Activated B cell treated with CpG ODN at 0.5 μM for 24 hours (primary cell): ENCODE data around the gene MVD. TPM values are rescaled to one million over a fixed set of nuclear protein-coding genes. Genes with fewer than 3 reads are reported as not detected.

Source experiments
- ATAC-seq: fragments of 200-7000 bp; cut with Tn5 transposase; one replicate; pipeline ENCODE4 v1.10.0; 2021; ENCODE audit warnings: low read depth, mild to moderate bottlenecking, moderate library complexity
- CTCF ChIA-PET: fragments of 350-600 bp; sonication (Branson Sonifier 250); formaldehyde crosslinking; loops from one replicate; lab custom pipeline; 2021; ENCODE audit warnings: antibody characterized with exemption; lab: Charles Lee
- POLR2A ChIA-PET: fragments of 350-600 bp; sonication (Branson Sonifier 250); formaldehyde crosslinking; loops from one replicate; lab custom pipeline; 2021; ENCODE audit warnings: antibody characterized with exemption; lab: Charles Lee
- DNase-seq: peaks from one replicate; pipeline ENCODE4 v3.0.0; 2022
- H3K27ac Mint-ChIP-seq: one replicate; pipeline ENCODE4 v1.8.0; 2020; ENCODE audit warnings: mixed read lengths
- H3K27me3 Mint-ChIP-seq: one replicate; pipeline ENCODE4 v1.8.0; 2021; ENCODE audit warnings: mixed read lengths
- H3K36me3 Mint-ChIP-seq: one replicate; pipeline ENCODE4 v1.8.0; 2021; ENCODE audit warnings: low read depth, mixed read lengths
- H3K4me1 Mint-ChIP-seq: one replicate; pipeline ENCODE4 v1.8.0; 2021; ENCODE audit warnings: mixed read lengths
- H3K4me3 Mint-ChIP-seq: one replicate; pipeline ENCODE4 v1.8.0; 2020; ENCODE audit warnings: mild to moderate bottlenecking, mixed read lengths
- H3K9me3 Mint-ChIP-seq: one replicate; pipeline ENCODE4 v1.8.0; 2020; ENCODE audit warnings: mixed read lengths
- intact Hi-C: fragments of 100-400 bp; cut with micrococcal nuclease; formaldehyde crosslinking; loops from one replicate; pipeline ENCODE4 v1.15.1; 2024
- total RNA-seq: library from RNA; stranded (reverse); gene quantifications from 2 replicates; pipeline ENCODE4 v1.2.3, GENCODE V29; 2022
- TF ChIP-seq, protein P1 (sequence below): fragments of 200-600 bp; IDR thresholded peaks from one replicate; pipeline ENCODE4 v1.8.0; 2022; ENCODE audit warnings: antibody characterized with exemption, mild to moderate bottlenecking

The MVD gene
- total RNA-seq, 1 donor from 2014 or later: 140 TPM

GRCh38 chr16:88677721-88678120, 14.8 kb upstream of the MVD start:
- ChIA-PET CTCF (no interaction called here), POLR2A (no interaction called here)
- H3K4me1 Mint-ChIP-seq: peaks cover 21% of the 10 kb centered on the region
- no peaks in the 10 kb centered on the region for H3K9me3 Mint-ChIP-seq
- ATAC-seq (no peak), DNase-seq (no peak)
- H3K27ac Mint-ChIP-seq: no peak overlapping the region
- H3K4me3 Mint-ChIP-seq: no peak overlapping the region
- H3K27me3 Mint-ChIP-seq: no peaks in the 10 kb centered on the region
- TF ChIP-seq, protein P1, sequence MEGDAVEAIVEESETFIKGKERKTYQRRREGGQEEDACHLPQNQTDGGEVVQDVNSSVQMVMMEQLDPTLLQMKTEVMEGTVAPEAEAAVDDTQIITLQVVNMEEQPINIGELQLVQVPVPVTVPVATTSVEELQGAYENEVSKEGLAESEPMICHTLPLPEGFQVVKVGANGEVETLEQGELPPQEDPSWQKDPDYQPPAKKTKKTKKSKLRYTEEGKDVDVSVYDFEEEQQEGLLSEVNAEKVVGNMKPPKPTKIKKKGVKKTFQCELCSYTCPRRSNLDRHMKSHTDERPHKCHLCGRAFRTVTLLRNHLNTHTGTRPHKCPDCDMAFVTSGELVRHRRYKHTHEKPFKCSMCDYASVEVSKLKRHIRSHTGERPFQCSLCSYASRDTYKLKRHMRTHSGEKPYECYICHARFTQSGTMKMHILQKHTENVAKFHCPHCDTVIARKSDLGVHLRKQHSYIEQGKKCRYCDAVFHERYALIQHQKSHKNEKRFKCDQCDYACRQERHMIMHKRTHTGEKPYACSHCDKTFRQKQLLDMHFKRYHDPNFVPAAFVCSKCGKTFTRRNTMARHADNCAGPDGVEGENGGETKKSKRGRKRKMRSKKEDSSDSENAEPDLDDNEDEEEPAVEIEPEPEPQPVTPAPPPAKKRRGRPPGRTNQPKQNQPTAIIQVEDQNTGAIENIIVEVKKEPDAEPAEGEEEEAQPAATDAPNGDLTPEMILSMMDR: no peak
- intact Hi-C loops: no loop called here
- H3K36me3 Mint-ChIP-seq: peaks cover 17% of the 10 kb centered on the region

- H3K27ac Mint-ChIP-seq: no peak overlapping the region
- TF ChIP-seq, protein P1: no peak
- DNase-seq (no peak), ATAC-seq (no peak)
- ChIA-PET CTCF (no interaction called here), POLR2A (no interaction called here)
- H3K4me3 Mint-ChIP-seq: no peak overlapping the region
- intact Hi-C loops: no loop called here
- no peaks in the 10 kb centered on the region for H3K27me3 Mint-ChIP-seq
- H3K36me3 Mint-ChIP-seq: peaks cover 19% of the 10 kb centered on the region
- H3K4me1 Mint-ChIP-seq: peaks cover 12% of the 10 kb centered on the region
- no peaks in the 10 kb centered on the region for H3K9me3 Mint-ChIP-seq
Measured at GRCh38 chr16:88676502-88677242, 13.8 kb upstream of the MVD start.

GRCh38 chr16:88673716-88674379, 11.0 kb upstream of the MVD start:
- no peak overlapping the region for H3K27ac Mint-ChIP-seq
- CTCF ChIA-PET: no interaction called here
- H3K9me3 Mint-ChIP-seq: no peaks in the 10 kb centered on the region
- H3K4me3 Mint-ChIP-seq: no peak overlapping the region
- H3K4me1 Mint-ChIP-seq: no peaks in the 10 kb centered on the region
- DNase-seq: no peak
- intact Hi-C loops: no loop called here
- H3K36me3 Mint-ChIP-seq: peaks cover 17% of the 10 kb centered on the region
- TF ChIP-seq, protein P1: no peak
- POLR2A ChIA-PET: no interaction called here
- no peaks in the 10 kb centered on the region for H3K27me3 Mint-ChIP-seq
- ATAC-seq: no peak

DNA sequence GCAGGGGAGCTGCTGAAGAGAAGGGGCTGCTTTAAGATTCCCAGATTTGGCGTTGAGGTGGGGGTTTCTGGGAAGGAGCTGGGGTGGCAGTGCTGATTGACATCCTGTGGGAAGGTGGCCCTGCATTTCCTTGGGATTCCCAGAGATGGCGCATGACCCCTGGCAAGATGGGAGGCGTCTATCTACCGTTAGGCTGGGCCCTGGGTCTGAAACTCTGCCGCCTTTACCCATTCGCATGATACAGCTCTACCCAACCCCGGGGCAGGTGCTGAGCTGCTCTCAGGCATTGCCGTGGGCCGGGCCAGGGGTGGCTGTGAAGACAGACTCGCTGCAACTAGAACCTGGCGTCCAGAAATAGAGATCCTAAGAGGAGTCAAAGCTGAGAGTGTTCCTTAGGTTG, 9.9 kb upstream of the MVD start:
- POLR2A ChIA-PET: no interaction called here

GRCh38 chr16:88671806-88672205, 8.9 kb upstream of the MVD start:
- intact Hi-C loops: no loop called here
- no peak overlapping the region for H3K27ac Mint-ChIP-seq
- H3K4me1 Mint-ChIP-seq: no peaks in the 10 kb centered on the region
- no peak overlapping the region for H3K4me3 Mint-ChIP-seq
- TF ChIP-seq, protein P1: no peak
- ChIA-PET CTCF (no interaction called here), POLR2A (interaction anchor here (1.0 to 1.4 kb wide), 3 partner anchors 8 to 29 kb away, joined by 3 to 4 read pairs (median 4); no protein-coding TSS in a partner anchor)
- H3K27me3 Mint-ChIP-seq: no peaks in the 10 kb centered on the region
- DNase-seq: no peak
- no peaks in the 10 kb centered on the region for H3K9me3 Mint-ChIP-seq
- peaks cover 11% of the 10 kb centered on the region for H3K36me3 Mint-ChIP-seq
- no peak for ATAC-seq

More for the DNA sequence above, 9.9 kb upstream of the MVD start:
- H3K4me1 Mint-ChIP-seq: no peaks in the 10 kb centered on the region
- peaks cover 18% of the 10 kb centered on the region for H3K36me3 Mint-ChIP-seq
- H3K4me3 Mint-ChIP-seq: no peak overlapping the region
- ATAC-seq (no peak), DNase-seq (no peak)
- no peaks in the 10 kb centered on the region for H3K9me3 Mint-ChIP-seq
- no peaks in the 10 kb centered on the region for H3K27me3 Mint-ChIP-seq
- H3K27ac Mint-ChIP-seq: no peak overlapping the region
- TF ChIP-seq, protein P1: no peak
- CTCF ChIA-PET: no interaction called here
- intact Hi-C loops: no loop called here
